Neuronal stem cell (in vitro differentiated cells): ENCODE data around the gene IGLL5.

Experiments used
- DNase-seq: peaks from one replicate; pipeline ENCODE4 v3.0.0-alpha.2; 2013; ENCODE audit warnings: low spot score
- H2AFZ ChIP-seq: one replicate; pipeline ENCODE4 v1.6.1; 2013; ENCODE audit warnings: mild to moderate bottlenecking, low read length, inconsistent platforms
- H2AK5ac ChIP-seq: 2 replicates; pipeline ENCODE4 v1.6.1; 2013; ENCODE audit warnings: low read depth, mild to moderate bottlenecking, inconsistent platforms, low read length, moderate library complexity, mixed read lengths
- H2BK120ac ChIP-seq: 2 replicates; pipeline ENCODE4 v1.6.1; 2013; ENCODE audit warnings: low read depth, mild to moderate bottlenecking, inconsistent platforms, low read length, moderate library complexity, mixed read lengths
- H2BK12ac ChIP-seq: one replicate; pipeline ENCODE4 v1.6.1; 2013; ENCODE audit warnings: low read length, inconsistent platforms
- H2BK15ac ChIP-seq: 2 replicates; pipeline ENCODE4 v1.6.1; 2013; ENCODE audit warnings: mild to moderate bottlenecking, low read length, inconsistent platforms, mixed read lengths
- H2BK5ac ChIP-seq: one replicate; pipeline ENCODE4 v1.6.1; 2013; ENCODE audit warnings: inconsistent platforms, mild to moderate bottlenecking, low read length, moderate library complexity
- H3K14ac ChIP-seq: one replicate; pipeline ENCODE4 v1.6.1; 2013; ENCODE audit warnings: low read length, inconsistent platforms
- H3K18ac ChIP-seq: 2 replicates; pipeline ENCODE4 v1.6.1; 2013; ENCODE audit warnings: low read length, inconsistent platforms
- H3K23ac ChIP-seq: 2 replicates; pipeline ENCODE4 v1.6.1; 2013; ENCODE audit warnings: low read depth, mild to moderate bottlenecking, mixed read lengths, low read length, inconsistent platforms; ENCODE audit not compliant: poor library complexity
- H3K27ac ChIP-seq: replicated peaks from 3 replicates; pipeline ENCODE4 v1.5.1; 2013; ENCODE audit warnings: low read length, inconsistent platforms
- H3K27me3 ChIP-seq, 3 experiments: 2 replicates each; pipeline ENCODE4 v1.6.1; 2013; ENCODE audit warnings: low read length in 3 of 3, mild to moderate bottlenecking in 2 of 3, inconsistent platforms in 1 of 3, low read depth in 1 of 3, mixed read lengths in 1 of 3, moderate library complexity in 1 of 3; ENCODE audit not compliant: control insufficient read depth in 3 of 3, insufficient read depth in 3 of 3
- H3K36me3 ChIP-seq, 2 donors: replicated peaks in 1 of 2; 2 replicates each; pipeline ENCODE4 v1.6.1; 2013; ENCODE audit warnings: low read length in 2 of 2; ENCODE audit not compliant: control insufficient read depth in 2 of 2, insufficient read depth in 2 of 2
- H3K4ac ChIP-seq: 2 replicates; pipeline ENCODE4 v1.6.1; 2013; ENCODE audit warnings: inconsistent platforms, mild to moderate bottlenecking, low read length, moderate library complexity
- H3K4me1 ChIP-seq, 2 donors: 1 replicate in 1 of 2; 2 replicates in 1 of 2; pipeline ENCODE4 v1.6.1; 2013; ENCODE audit warnings: low read length in 2 of 2, low read depth in 1 of 2; ENCODE audit not compliant: control insufficient read depth in 2 of 2, insufficient read depth in 1 of 2
- H3K4me2 ChIP-seq: one replicate; pipeline ENCODE4 v1.6.1; 2013; ENCODE audit warnings: mild to moderate bottlenecking, low read length, inconsistent platforms; ENCODE audit not compliant: insufficient read depth, poor library complexity, severe bottlenecking
- H3K4me3 ChIP-seq, 2 donors: 2 replicates each; pipeline ENCODE4 v1.5.1; 2013; ENCODE audit warnings: low read length in 2 of 2, mild to moderate bottlenecking in 2 of 2, inconsistent platforms in 1 of 2, moderate library complexity in 1 of 2
- H3K79me1 ChIP-seq: one replicate; pipeline ENCODE4 v1.6.1; 2013; ENCODE audit warnings: low read depth, mild to moderate bottlenecking, inconsistent platforms, low read length, moderate library complexity
- H3K9ac ChIP-seq: one replicate; pipeline ENCODE4 v1.6.1; 2013; ENCODE audit warnings: mild to moderate bottlenecking, low read depth, low read length, inconsistent platforms; ENCODE audit not compliant: poor library complexity
- H3K9me3 ChIP-seq, 2 donors: replicated peaks in 1 of 2; 2 replicates each; pipeline versions ENCODE3 to v1.6.1; 2013; ENCODE audit warnings: low read length in 2 of 2, mild to moderate bottlenecking in 2 of 2, inconsistent platforms in 1 of 2, low read depth in 1 of 2, mixed read lengths in 1 of 2, moderate library complexity in 1 of 2; ENCODE audit not compliant: control insufficient read depth in 2 of 2, insufficient read depth in 1 of 2
- H4K8ac ChIP-seq: one replicate; pipeline ENCODE4 v1.6.1; 2013; ENCODE audit warnings: low read depth, mild to moderate bottlenecking, inconsistent platforms, low read length, moderate library complexity
- H4K91ac ChIP-seq: one replicate; pipeline ENCODE4 v1.6.1; 2013; ENCODE audit warnings: low read length, low read depth, mild to moderate bottlenecking, inconsistent platforms; ENCODE audit not compliant: poor library complexity
- WGBS, 2 donors: extraction: QIAGEN DNeasy Blood & Tissue Kit; methylation state at CpG; one replicate each; pipeline ENCODE4 v1.1.7; 2013; ENCODE audit warnings: missing lambda C conversion rate in 2 of 2, mixed read lengths in 1 of 2; ENCODE audit not compliant: insufficient read length in 2 of 2, insufficient replicate concordance in 1 of 2; ENCODE audit errors: extremely low coverage in 2 of 2; 5-methylcytosine and 5-hydroxymethylcytosine counted together

The IGLL5 gene

GRCh38 chr22:22853713-22854112 lies 33.9 kb upstream of the IGLL5 start:
- no CpG with 5 or more reads among the region's 2 CpGs for WGBS, 2 donors
- H3K18ac ChIP-seq, result peak overlapping the region; percentile 15
- H3K36me3 ChIP-seq, result no peaks in the 10 kb centered on the region
- H2BK5ac ChIP-seq, result no peak overlapping the region
- H2BK15ac ChIP-seq, result no peak overlapping the region
- H3K14ac ChIP-seq, result no peak overlapping the region
- no peak overlapping the region for H3K4me3 ChIP-seq
- H3K79me1 ChIP-seq, result no peaks in the 10 kb centered on the region
- H3K4me2 ChIP-seq, result no peak overlapping the region
- DNase-seq, result no peak
- H3K9ac ChIP-seq, result no peak overlapping the region
- H3K27ac ChIP-seq, result no peak overlapping the region
- H3K9me3 ChIP-seq, result no peaks in the 10 kb centered on the region
- no peak overlapping the region for H2BK12ac ChIP-seq
- no peak overlapping the region for H3K4ac ChIP-seq
- peaks cover 3 to 4% of the 10 kb centered on the region in 2 donors for H3K4me1 ChIP-seq
- peaks cover 0 to 8% (median 0%) of the 10 kb centered on the region in 3 experiments for H3K27me3 ChIP-seq
- peak overlapping the region; percentile 52 for H4K8ac ChIP-seq
- H4K91ac ChIP-seq, result no peak overlapping the region
- H2BK120ac ChIP-seq, result no peak overlapping the region
- H2AK5ac ChIP-seq, result no peak overlapping the region
- H3K23ac ChIP-seq, result no peak overlapping the region
- H2AFZ ChIP-seq, result no peak overlapping the region

DNA sequence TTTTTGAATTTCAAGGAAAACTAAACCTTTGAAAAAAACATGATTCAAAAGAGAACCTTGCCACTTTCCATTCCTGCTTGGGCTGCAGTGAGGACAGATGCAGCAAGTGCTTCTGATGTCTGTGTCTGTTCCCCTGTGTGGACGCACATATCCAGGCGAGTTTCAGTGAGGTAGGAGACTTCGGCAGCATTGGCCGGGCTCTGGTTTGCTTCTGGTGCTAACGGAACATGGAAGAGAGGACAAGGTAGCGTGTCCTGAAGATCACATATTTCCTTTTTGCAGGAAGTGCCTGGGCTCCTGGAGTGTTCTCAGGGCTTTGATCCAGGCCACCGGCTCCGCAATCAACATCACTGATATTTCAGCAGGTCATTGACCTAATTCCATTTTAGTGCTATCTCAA lies 33.1 kb upstream of the IGLL5 start:
- Histone ChIP-seq H2AK5ac (no peak overlapping the region), H2BK5ac (no peak overlapping the region), H3K23ac (no peak overlapping the region), H3K14ac (no peak overlapping the region), H3K18ac (no peak overlapping the region), H2BK120ac (no peak overlapping the region), H3K27ac (no peak overlapping the region), H3K4me1 (peaks cover 4% of the 10 kb centered on the region in 2 donors), H3K27me3 (peaks cover 0 to 8% (median 0%) of the 10 kb centered on the region in 3 experiments), H3K4ac (no peak overlapping the region), H3K4me2 (no peak overlapping the region), H3K9me3 (no peaks in the 10 kb centered on the region), H3K36me3 (no peaks in the 10 kb centered on the region), H2BK15ac (no peak overlapping the region), H4K8ac (no peak overlapping the region), H4K91ac (no peak overlapping the region), H3K79me1 (no peaks in the 10 kb centered on the region), H3K4me3 (no peak overlapping the region), H3K9ac (no peak overlapping the region), H2AFZ (no peak overlapping the region), H2BK12ac (no peak overlapping the region)
- no peak for DNase-seq
- no CpG with 5 or more reads among the region's 8 CpGs for WGBS, 2 donors

- H3K4me3 ChIP-seq, result no peak overlapping the region
- no peak overlapping the region for H2AFZ ChIP-seq
- no peak overlapping the region for H3K4ac ChIP-seq
- H3K23ac ChIP-seq, result peak overlapping the region; percentile 86
- no peak overlapping the region for H2BK5ac ChIP-seq
- DNase-seq, result no peak
- peaks cover 0 to 8% (median 0%) of the 10 kb centered on the region in 3 experiments for H3K27me3 ChIP-seq
- H3K14ac ChIP-seq, result no peak overlapping the region
- no CpG with 5 or more reads among the region's 13 CpGs for WGBS, 2 donors
- no peak overlapping the region for H3K27ac ChIP-seq
- no peaks in the 10 kb centered on the region for H3K79me1 ChIP-seq
- H3K9ac ChIP-seq, result no peak overlapping the region
- no peak overlapping the region for H2BK120ac ChIP-seq
- no peaks in the 10 kb centered on the region for H3K36me3 ChIP-seq
- no peak overlapping the region for H2BK15ac ChIP-seq
- H3K18ac ChIP-seq, result no peak overlapping the region
- no peak overlapping the region for H4K91ac ChIP-seq
- peaks cover 4% of the 10 kb centered on the region in 2 donors for H3K4me1 ChIP-seq
- no peaks in the 10 kb centered on the region for H3K9me3 ChIP-seq
- H2AK5ac ChIP-seq, result peak overlapping the region; percentile 63
- H4K8ac ChIP-seq, result no peak overlapping the region
- H2BK12ac ChIP-seq, result no peak overlapping the region
- no peak overlapping the region for H3K4me2 ChIP-seq
These were observed 32.5 kb upstream of the IGLL5 start for GRCh38 chr22:22855085-22855484.

- no peak overlapping the region for H4K8ac ChIP-seq
- no peak overlapping the region for H3K4ac ChIP-seq
- H3K36me3 ChIP-seq, result no peaks in the 10 kb centered on the region
- no peak overlapping the region for H2BK15ac ChIP-seq
- H3K9me3 ChIP-seq, result no peaks in the 10 kb centered on the region
- H2BK120ac ChIP-seq, result no peak overlapping the region
- H2BK5ac ChIP-seq, result no peak overlapping the region
- H3K27me3 ChIP-seq, result peaks cover 0 to 8% (median 0%) of the 10 kb centered on the region in 3 experiments
- H3K27ac ChIP-seq, result no peak overlapping the region
- no peak overlapping the region for H2BK12ac ChIP-seq
- peaks cover 4% of the 10 kb centered on the region in 2 donors for H3K4me1 ChIP-seq
- no peak overlapping the region for H3K18ac ChIP-seq
- no peak overlapping the region for H3K9ac ChIP-seq
- peak overlapping the region; percentile 81 for H3K23ac ChIP-seq
- H3K4me3 ChIP-seq, result no peak overlapping the region
- no peak for DNase-seq
- no peak overlapping the region for H2AFZ ChIP-seq
- no peaks in the 10 kb centered on the region for H3K79me1 ChIP-seq
- peak overlapping the region; percentile 18 for H2AK5ac ChIP-seq
- no peak overlapping the region for H3K4me2 ChIP-seq
- H4K91ac ChIP-seq, result no peak overlapping the region
- no CpG with 5 or more reads among the region's 5 CpGs for WGBS, 2 donors
- no peak overlapping the region for H3K14ac ChIP-seq
These were observed 31.9 kb upstream of the IGLL5 start for GRCh38 chr22:22855617-22856308.
